ENCODE data around the gene PRKN.

The PRKN gene

GRCh38 chr6:161744211-161745067 is 983.1 kb downstream of the PRKN start:
- no peak for DNase-seq

- no peak for DNase-seq
These were observed 983.9 kb downstream of the PRKN start for GRCh38 chr6:161743509-161744178.

DNA sequence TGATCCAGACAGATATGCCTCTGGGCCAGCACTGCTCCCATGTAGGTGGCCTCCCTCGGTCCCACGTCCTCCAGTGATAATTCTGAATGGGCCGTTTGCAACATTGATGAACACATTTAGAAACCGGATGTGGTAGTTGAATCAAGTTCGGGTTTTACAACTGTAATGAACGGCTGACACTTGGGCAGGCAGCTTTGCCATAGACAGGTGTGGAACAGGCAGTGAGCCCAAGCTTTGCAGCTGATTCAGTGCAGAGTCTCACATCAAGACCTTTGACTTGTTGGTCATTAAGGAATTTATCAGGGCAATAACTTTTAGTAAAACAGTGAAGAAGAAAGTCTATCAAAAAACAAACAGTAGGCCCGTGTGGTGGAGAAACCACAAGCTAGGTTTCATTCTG is 987.1 kb downstream of the PRKN start:
- no peak for DNase-seq

DNA sequence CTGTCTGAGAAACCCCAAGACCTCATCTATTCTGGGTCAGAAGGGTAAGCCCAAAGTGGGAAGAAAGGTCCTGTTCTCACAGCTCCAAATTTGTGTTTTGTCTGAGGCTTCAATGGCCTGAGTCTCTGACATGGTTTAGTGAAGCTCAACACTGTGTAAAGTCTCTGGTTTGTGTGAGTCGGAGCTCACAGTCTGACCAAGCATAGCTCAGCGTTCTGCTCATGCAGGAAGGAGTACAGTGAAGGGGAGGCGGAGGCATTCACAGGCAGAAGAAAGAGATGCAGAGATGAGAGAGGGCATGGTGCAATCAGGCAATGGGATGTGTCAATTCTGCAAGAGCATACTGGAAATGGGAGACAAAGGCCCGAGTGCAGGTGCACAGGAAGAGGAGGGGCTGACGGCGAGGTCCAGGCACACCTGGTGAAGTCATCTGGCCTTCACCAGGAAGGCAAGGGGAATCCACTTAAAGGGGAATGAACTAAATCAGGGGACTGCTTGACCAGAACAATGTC is 990.7 kb downstream of the PRKN start:
- DNase-seq: no peak

DNA sequence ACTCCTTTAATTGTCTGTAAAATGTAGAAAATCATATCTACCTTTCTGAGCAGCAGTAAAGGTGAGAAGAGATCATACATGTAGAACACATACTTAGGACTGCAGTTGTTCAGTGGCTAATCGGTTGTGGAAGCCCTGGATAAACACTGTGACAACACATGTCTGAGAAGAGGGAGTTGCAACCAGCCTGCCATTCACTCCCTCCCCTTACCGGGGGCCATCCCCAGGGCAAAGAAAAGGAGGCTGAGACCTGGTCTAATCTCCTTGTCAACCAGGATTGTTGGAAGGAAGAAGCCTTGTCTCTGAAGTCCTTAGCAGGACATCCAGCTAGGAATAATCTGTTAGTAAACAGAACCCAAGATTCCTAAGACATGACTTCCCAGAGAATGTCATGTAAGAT is 991.2 kb downstream of the PRKN start:
- no peak for DNase-seq

- no peak for DNase-seq
These were observed 995.0 kb downstream of the PRKN start for GRCh38 chr6:161732594-161732993.

- DNase-seq: no peak
These were observed 1000.3 kb downstream of the PRKN start for GRCh38 chr6:161727083-161727833.

DNA sequence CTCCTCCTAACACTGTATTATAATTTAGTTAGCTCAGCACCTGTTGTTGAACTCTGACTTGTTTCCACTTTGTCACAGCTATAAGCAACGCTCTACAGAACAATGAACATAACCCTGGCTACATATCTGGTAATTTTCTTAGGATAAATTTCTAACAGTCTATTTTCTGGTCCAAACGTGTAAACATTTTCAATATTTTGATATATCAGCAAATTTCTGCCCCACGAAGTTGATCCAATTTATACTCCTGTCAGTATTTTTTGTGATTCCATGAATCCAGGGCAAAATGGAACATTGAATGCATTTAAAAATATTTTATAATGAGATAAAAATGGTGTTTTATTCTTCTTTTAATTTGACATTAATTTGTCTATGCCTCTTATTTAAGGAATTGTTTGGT is 1005.2 kb downstream of the PRKN start:
- no peak for DNase-seq

DNA sequence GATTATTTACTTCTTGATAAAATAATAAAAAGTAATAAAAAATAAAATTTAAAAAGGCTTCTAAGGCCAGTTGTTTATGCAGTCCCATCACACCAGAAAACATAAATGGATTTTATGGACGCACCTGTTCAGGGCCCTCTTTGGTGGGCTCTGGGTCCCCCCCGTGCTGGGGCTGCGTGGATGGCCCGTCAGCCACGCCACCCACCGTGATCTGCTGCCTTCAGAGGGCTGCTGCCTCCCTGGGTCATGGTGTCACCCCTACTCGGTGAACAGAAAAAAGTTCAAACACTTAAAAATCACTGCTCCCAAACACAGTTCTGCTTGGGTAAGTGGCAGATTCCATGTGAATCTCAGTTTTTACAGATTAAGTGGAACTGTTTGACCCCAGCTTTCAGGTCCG is 1006.1 kb downstream of the PRKN start:
- no peak for DNase-seq

GRCh38 chr6:161716176-161716575 is 1011.4 kb downstream of the PRKN start:
- no peak for DNase-seq

GRCh38 chr6:161711938-161712337 is 1015.6 kb downstream of the PRKN start:
- DNase-seq: no peak

DNA sequence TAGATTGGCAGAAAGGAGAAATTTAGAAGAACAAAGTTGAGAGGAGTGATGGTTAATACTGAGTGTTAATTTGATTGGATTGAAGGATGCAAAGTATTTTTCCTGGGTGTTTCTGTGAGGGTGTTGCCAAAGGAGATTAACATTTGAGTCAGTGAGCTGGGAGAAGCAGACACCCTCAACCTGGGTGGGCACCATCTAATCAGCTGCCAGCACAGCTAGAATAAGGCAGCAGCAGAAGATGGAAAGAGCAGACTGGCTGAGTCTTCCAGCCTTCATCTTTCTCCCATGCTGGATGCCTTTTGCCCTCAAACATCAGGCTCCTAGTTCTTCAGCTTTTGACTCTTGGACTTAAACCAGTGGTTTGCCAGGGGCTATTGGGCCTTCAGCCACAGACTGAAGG is 1016.1 kb downstream of the PRKN start:
- no peak for DNase-seq

- DNase-seq: no peak
These were observed 1016.9 kb downstream of the PRKN start for GRCh38 chr6:161710698-161711097.

- DNase-seq: no peak
These were observed 1026.5 kb downstream of the PRKN start for GRCh38 chr6:161701056-161701455.

DNA sequence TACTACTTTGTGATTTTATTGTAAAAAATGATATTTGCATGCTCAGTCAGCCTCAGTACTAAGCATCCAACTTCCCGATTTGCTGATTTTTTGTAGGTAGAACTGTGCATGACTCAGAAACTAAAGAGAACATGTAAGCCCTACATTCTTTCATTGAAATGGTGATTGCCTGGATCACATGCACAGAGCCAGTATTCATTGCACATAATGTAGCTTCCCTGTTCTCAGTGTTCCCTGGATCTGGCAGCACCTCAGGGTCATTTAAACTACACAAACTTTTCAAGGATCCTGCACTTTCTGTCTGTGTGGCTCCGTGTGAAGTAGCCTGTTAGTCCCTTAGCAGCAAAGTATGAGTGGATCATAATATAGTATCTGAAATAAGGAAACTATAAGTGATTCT is 1030.8 kb downstream of the PRKN start:
- no peak for DNase-seq

- no peak for DNase-seq
These were observed 1032.6 kb downstream of the PRKN start for GRCh38 chr6:161694995-161695394.

GRCh38 chr6:161686655-161687054 is 1040.9 kb downstream of the PRKN start:
- no peak for DNase-seq

DNA sequence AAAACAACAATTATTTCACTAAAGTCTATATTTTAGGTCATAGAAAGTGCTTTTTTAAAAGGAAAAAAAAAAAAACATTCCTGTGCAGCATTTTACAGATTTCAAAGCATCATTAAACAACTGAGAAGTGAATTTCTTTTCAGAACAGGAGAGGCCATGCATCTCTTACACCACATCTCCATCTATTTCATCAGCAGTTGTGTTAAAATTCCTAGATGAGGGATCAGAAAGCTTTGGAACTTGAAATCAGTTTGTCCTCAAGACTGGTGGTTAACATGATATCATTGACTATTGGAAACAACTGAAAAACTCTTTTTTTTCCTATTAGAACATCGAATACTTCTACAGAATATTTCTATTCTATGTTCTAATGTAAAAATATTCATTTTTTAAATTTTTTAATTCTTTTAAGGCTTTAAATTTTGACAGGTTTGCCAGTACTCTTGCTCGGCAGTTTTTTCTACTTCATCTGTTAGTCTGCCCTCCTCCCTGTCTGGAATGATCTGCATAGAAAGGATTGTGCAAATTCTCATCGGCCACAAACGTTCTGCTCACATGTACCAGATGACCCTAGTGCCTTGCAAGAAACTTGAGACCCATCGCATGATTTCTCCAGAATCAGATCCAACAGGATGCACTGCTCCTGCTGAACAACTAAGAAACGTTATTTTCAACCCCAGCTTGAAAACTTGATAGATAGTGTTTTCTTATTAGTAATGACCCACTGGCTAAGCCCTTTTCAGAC is 1042.7 kb downstream of the PRKN start:
- no peak for DNase-seq

- no peak for DNase-seq
These were observed 1044.2 kb downstream of the PRKN start for GRCh38 chr6:161683400-161683799.

DNA sequence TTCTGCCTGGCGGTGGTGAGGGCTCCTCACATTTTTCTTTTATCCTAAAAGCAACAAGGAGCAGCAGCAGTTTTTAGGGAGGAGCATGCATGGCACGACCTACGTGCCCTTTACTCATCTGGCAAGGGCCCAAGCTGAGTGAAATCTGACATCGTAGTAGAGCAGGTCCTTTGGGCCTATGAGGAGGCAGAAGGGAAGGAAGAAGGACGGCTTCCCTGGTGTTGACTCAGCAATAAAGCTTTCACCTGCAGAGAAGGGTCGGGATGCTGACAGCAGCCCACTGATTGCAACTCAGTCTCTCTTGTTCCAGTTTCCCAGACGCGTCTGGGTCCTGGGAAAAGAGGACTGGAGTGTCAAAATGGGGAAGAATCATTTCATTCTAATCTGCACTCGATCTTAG is 1044.6 kb downstream of the PRKN start:
- no peak for DNase-seq

DNA sequence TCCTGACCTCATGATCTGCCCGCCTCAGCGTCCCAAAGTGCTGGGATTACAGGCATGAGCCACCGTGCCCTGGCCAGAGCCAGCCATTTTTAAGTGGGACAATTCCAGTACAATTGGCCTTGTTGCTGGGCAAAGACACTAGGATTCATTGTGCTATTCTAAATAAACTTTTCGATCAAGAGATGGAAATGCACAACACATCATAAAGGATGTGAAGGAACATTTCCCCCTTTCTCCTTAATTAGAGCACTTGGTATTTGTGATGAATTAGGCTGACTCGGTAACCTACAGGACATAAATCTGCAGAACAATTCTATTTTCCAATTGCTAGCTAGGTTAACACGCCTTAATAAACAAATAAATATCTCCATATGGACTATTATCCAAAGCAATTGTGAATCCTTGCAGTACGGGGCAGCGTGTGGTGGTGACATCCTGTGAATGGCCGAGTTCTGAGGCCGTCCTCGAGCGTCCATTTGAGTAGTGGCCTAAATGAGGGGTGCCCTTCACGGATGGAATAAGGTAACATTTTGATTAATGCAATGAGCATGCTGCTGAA is 1047.5 kb downstream of the PRKN start:
- no peak for DNase-seq

GRCh38 chr6:161677188-161677587 is 1050.4 kb downstream of the PRKN start:
- DNase-seq: no peak

Data from right forelimb (tissue), 1 donor.